Upper lobe of right lung (tissue), 1 donor: ENCODE results near the gene HS3ST1. TPM values are rescaled to one million over a fixed set of nuclear protein-coding genes. Genes with fewer than 3 reads are reported as not detected.
A peak's percentile ranks its signal among the peaks of the same experiment; 100 is the strongest.

Experiments
- ATAC-seq: fragments of 200-7000 bp; cut with Tn5 transposase; one replicate; pipeline ENCODE4 v1.9.1; 2020; ENCODE audit warnings: mild to moderate bottlenecking, moderate library complexity
- DNase-seq: peaks from one replicate; pipeline ENCODE4 v3.0.0-alpha.2; 2020
- H3K27ac ChIP-seq: fragments of 200-600 bp; one replicate; pipeline ENCODE4 v1.8.0; 2022
- H3K27me3 ChIP-seq: fragments of 200-600 bp; one replicate; pipeline ENCODE4 v1.8.0; 2022; ENCODE audit warnings: mild to moderate bottlenecking
- H3K36me3 ChIP-seq: fragments of 200-600 bp; one replicate; pipeline ENCODE4 v1.8.0; 2022
- H3K4me1 ChIP-seq: fragments of 200-600 bp; one replicate; pipeline ENCODE4 v1.8.0; 2022
- H3K4me3 ChIP-seq: fragments of 200-600 bp; one replicate; pipeline ENCODE4 v1.8.0; 2022; ENCODE audit warnings: mild to moderate bottlenecking
- H3K9me3 ChIP-seq: fragments of 200-600 bp; one replicate; pipeline ENCODE4 v1.8.0; 2022
- intact Hi-C: fragments of 100-400 bp; cut with DNase I; formaldehyde crosslinking; loops from one replicate; pipeline ENCODE4 v1.11.0; 2022
- total RNA-seq: library from RNA; stranded (reverse); fragmentation: NEBNext Ultra II Directional; extraction: Animal tissue kit (Norgen Biotek cat#: 25700); gene quantifications from one replicate; pipeline ENCODE4 v1.2.1, GENCODE V29; 2021
- TF ChIP-seq, protein P1 (sequence below): fragments of 200-600 bp; IDR thresholded peaks from one replicate; pipeline ENCODE4 v1.8.0; 2022; ENCODE audit warnings: antibody characterized with exemption
- donor health status: DM: no; HTN: yes; CAD: no; lungs with severe emphysema.

The HS3ST1 gene
- total RNA-seq, 1 donor from 2014 or later = 1.5 TPM

GRCh38 chr4:11441194-11441556, 12.5 kb upstream of the HS3ST1 start:
- DNase-seq = no peak
- Histone ChIP-seq H3K9me3 (no peaks in the 10 kb centered on the region), H3K27ac (no peak overlapping the region), H3K4me1 (no peaks in the 10 kb centered on the region), H3K27me3 (no peaks in the 10 kb centered on the region), H3K4me3 (no peak overlapping the region), H3K36me3 (no peaks in the 10 kb centered on the region)
- TF ChIP-seq, protein P1, sequence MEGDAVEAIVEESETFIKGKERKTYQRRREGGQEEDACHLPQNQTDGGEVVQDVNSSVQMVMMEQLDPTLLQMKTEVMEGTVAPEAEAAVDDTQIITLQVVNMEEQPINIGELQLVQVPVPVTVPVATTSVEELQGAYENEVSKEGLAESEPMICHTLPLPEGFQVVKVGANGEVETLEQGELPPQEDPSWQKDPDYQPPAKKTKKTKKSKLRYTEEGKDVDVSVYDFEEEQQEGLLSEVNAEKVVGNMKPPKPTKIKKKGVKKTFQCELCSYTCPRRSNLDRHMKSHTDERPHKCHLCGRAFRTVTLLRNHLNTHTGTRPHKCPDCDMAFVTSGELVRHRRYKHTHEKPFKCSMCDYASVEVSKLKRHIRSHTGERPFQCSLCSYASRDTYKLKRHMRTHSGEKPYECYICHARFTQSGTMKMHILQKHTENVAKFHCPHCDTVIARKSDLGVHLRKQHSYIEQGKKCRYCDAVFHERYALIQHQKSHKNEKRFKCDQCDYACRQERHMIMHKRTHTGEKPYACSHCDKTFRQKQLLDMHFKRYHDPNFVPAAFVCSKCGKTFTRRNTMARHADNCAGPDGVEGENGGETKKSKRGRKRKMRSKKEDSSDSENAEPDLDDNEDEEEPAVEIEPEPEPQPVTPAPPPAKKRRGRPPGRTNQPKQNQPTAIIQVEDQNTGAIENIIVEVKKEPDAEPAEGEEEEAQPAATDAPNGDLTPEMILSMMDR = no peak
- intact Hi-C loops = no loop called here
- no peak for ATAC-seq

GRCh38 chr4:11440481-11441193, 11.9 kb upstream of the HS3ST1 start:
- Histone ChIP-seq H3K27me3 (no peaks in the 10 kb centered on the region), H3K9me3 (no peaks in the 10 kb centered on the region), H3K36me3 (no peaks in the 10 kb centered on the region), H3K4me1 (no peaks in the 10 kb centered on the region), H3K4me3 (no peak overlapping the region), H3K27ac (no peak overlapping the region)
- no peak for ATAC-seq
- DNase-seq = no peak
- TF ChIP-seq, protein P1 = no peak
- intact Hi-C loops = no loop called here

GRCh38 chr4:11439836-11440235, 11.1 kb upstream of the HS3ST1 start:
- no peaks in the 10 kb centered on the region for H3K27me3 ChIP-seq
- H3K27ac ChIP-seq = no peak overlapping the region
- DNase-seq (no peak), ATAC-seq (peak; percentile 69)
- no peaks in the 10 kb centered on the region for H3K4me1 ChIP-seq
- H3K4me3 ChIP-seq = no peak overlapping the region
- intact Hi-C loops = no loop called here
- H3K36me3 ChIP-seq = no peaks in the 10 kb centered on the region
- TF ChIP-seq, protein P1 = no peak
- H3K9me3 ChIP-seq = no peaks in the 10 kb centered on the region

- Histone ChIP-seq H3K36me3 (no peaks in the 10 kb centered on the region), H3K9me3 (no peaks in the 10 kb centered on the region), H3K27me3 (no peaks in the 10 kb centered on the region), H3K4me3 (no peak overlapping the region), H3K27ac (no peak overlapping the region), H3K4me1 (no peaks in the 10 kb centered on the region)
- ATAC-seq (no peak), DNase-seq (no peak)
- intact Hi-C loops = no loop called here
- TF ChIP-seq, protein P1 = no peak
Measured at GRCh38 chr4:11438647-11439046, 10.0 kb upstream of the HS3ST1 start.

- Histone ChIP-seq H3K4me1 (no peaks in the 10 kb centered on the region), H3K27ac (no peak overlapping the region), H3K27me3 (no peaks in the 10 kb centered on the region), H3K4me3 (no peak overlapping the region), H3K36me3 (no peaks in the 10 kb centered on the region), H3K9me3 (no peaks in the 10 kb centered on the region)
- TF ChIP-seq, protein P1 = no peak
- DNase-seq (no peak), ATAC-seq (no peak)
- intact Hi-C loops = no loop called here
Measured at GRCh38 chr4:11436673-11437072, 8.0 kb upstream of the HS3ST1 start.

GRCh38 chr4:11436084-11436483, 7.4 kb upstream of the HS3ST1 start:
- no peaks in the 10 kb centered on the region for H3K27me3 ChIP-seq
- no peak overlapping the region for H3K27ac ChIP-seq
- no peak overlapping the region for H3K4me3 ChIP-seq
- intact Hi-C loops = no loop called here
- no peak for ATAC-seq
- no peak for DNase-seq
- H3K9me3 ChIP-seq = no peaks in the 10 kb centered on the region
- TF ChIP-seq, protein P1 = no peak
- no peaks in the 10 kb centered on the region for H3K36me3 ChIP-seq
- no peaks in the 10 kb centered on the region for H3K4me1 ChIP-seq
